ENCODE measurements around the gene ATP6AP2.
A peak's percentile ranks its signal among the peaks of the same experiment; 100 is the strongest.

DNA sequence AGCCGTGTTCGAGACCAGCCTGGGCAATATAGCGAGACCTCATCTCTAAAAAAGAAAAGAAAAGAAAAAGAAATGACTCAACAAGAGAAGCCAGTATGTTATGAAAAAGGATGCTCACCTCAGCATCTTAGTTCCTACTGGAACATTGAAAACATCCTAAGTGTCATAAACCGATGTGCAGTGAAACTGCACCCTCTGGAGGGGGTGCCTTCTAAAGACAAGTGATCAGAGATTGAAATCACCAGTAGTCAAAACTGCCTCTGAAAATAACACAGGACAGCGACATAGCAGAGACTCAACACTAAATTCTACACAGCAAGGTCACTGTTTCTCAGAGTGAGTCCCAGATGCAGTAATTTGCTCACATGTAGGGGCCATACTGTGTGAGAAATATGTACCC, 28.0 kb upstream of the ATP6AP2 start:
- TF ChIP-seq, protein P1, sequence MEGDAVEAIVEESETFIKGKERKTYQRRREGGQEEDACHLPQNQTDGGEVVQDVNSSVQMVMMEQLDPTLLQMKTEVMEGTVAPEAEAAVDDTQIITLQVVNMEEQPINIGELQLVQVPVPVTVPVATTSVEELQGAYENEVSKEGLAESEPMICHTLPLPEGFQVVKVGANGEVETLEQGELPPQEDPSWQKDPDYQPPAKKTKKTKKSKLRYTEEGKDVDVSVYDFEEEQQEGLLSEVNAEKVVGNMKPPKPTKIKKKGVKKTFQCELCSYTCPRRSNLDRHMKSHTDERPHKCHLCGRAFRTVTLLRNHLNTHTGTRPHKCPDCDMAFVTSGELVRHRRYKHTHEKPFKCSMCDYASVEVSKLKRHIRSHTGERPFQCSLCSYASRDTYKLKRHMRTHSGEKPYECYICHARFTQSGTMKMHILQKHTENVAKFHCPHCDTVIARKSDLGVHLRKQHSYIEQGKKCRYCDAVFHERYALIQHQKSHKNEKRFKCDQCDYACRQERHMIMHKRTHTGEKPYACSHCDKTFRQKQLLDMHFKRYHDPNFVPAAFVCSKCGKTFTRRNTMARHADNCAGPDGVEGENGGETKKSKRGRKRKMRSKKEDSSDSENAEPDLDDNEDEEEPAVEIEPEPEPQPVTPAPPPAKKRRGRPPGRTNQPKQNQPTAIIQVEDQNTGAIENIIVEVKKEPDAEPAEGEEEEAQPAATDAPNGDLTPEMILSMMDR (IDR thresholded peaks at IDR 0.05; ENCODE audit: low read depth, low read length) = peak; percentile 48
- TF ChIP-seq EZH2phosphoT487 (IDR thresholded peaks at IDR 0.05; ENCODE audit: low read depth) = no peak
